ENCODE data around the gene RAVER2. TPM values are rescaled to one million over a fixed set of nuclear protein-coding genes. Genes with fewer than 3 reads are reported as not detected.

RAVER2 gene
- total RNA-seq, 2 experiments from 2014 or later = 0.80 to 1.0 TPM

GRCh38 chr1:64712049-64712448, 32.8 kb upstream of the RAVER2 start:
- Histone ChIP-seq H3K36me3 (ENCODE audit: insufficient read depth, low read length) (no peaks in the 10 kb centered on the region), H3K9me3 (ENCODE audit: control insufficient read depth in 1 of 2, insufficient read depth in 1 of 2, low read length in 2 of 2) (peaks cover 0 to 3% of the 10 kb centered on the region in 2 experiments), H3K4me1 (ENCODE audit: insufficient read depth, low read length) (no peaks in the 10 kb centered on the region), H3K27me3 (ENCODE audit: control insufficient read depth in 1 of 2, insufficient read depth in 2 of 2, low read length in 2 of 2) (peaks cover 0 to 2% of the 10 kb centered on the region in 2 experiments), H3K27ac (ENCODE audit: low read depth in 1 of 2, low read length in 2 of 2) (no peak overlapping the region), H3K4me3 (ENCODE audit: low read length) (no peak overlapping the region)
- no peak for TF ChIP-seq CTCF (IDR thresholded peaks at IDR 0.05)
- Mint-ChIP-seq H3K27me3 (peaks cover 4% of the 10 kb centered on the region), H3K36me3 (ENCODE audit: low read depth) (no peaks in the 10 kb centered on the region), H3K4me3 (no peak overlapping the region), H3K27ac (no peak overlapping the region), H3K9me3 (no peaks in the 10 kb centered on the region), H3K4me1 (ENCODE audit: low read depth) (no peaks in the 10 kb centered on the region)
- ChIA-PET POLR2A (no interaction called here), CTCF (no interaction called here)
- DNase-seq = no peak
- intact Hi-C loops (cut with DNase I, micrococcal nuclease) = no loop called here
- no peak for ATAC-seq (ENCODE audit: poor library complexity)

- H3K27me3 Mint-ChIP-seq = peaks cover 25% of the 10 kb centered on the region
Measured at GRCh38 chr1:64715186-64715585, 29.7 kb upstream of the RAVER2 start.

GRCh38 chr1:64721135-64721534, 23.7 kb upstream of the RAVER2 start:
- Mint-ChIP-seq H3K27me3 (peaks cover 64% of the 10 kb centered on the region), H3K4me3 (no peak overlapping the region), H3K27ac (no peak overlapping the region), H3K9me3 (peaks cover 10% of the 10 kb centered on the region), H3K36me3 (ENCODE audit: low read depth) (no peaks in the 10 kb centered on the region), H3K4me1 (ENCODE audit: low read depth) (no peaks in the 10 kb centered on the region)
- ATAC-seq (ENCODE audit: poor library complexity) (no peak), DNase-seq (no peak)
- Histone ChIP-seq H3K27me3 (ENCODE audit: control insufficient read depth in 1 of 2, insufficient read depth in 2 of 2, low read length in 2 of 2) (peaks cover 0 to 15% of the 10 kb centered on the region in 2 experiments), H3K4me3 (ENCODE audit: low read length) (no peak overlapping the region), H3K9me3 (ENCODE audit: control insufficient read depth in 1 of 2, insufficient read depth in 1 of 2, low read length in 2 of 2) (no peaks in the 10 kb centered on the region), H3K36me3 (ENCODE audit: insufficient read depth, low read length) (no peaks in the 10 kb centered on the region), H3K27ac (ENCODE audit: low read depth in 1 of 2, low read length in 2 of 2) (no peak overlapping the region), H3K4me1 (ENCODE audit: insufficient read depth, low read length) (no peaks in the 10 kb centered on the region)
- ChIA-PET CTCF (no interaction called here), POLR2A (no interaction called here)
- no peak for TF ChIP-seq CTCF (IDR thresholded peaks at IDR 0.05)
- intact Hi-C loops (cut with DNase I, micrococcal nuclease) = no loop called here

More at GRCh38 chr1:64715186-64715585, 29.7 kb upstream of the RAVER2 start:
- CTCF ChIA-PET = no interaction called here
- Histone ChIP-seq H3K36me3 (ENCODE audit: insufficient read depth, low read length) (no peaks in the 10 kb centered on the region), H3K9me3 (ENCODE audit: control insufficient read depth in 1 of 2, insufficient read depth in 1 of 2, low read length in 2 of 2) (peaks cover 0 to 3% of the 10 kb centered on the region in 2 experiments), H3K4me1 (ENCODE audit: insufficient read depth, low read length) (no peaks in the 10 kb centered on the region), H3K27me3 (ENCODE audit: control insufficient read depth in 1 of 2, insufficient read depth in 2 of 2, low read length in 2 of 2) (peaks cover 0 to 2% of the 10 kb centered on the region in 2 experiments), H3K27ac (ENCODE audit: low read depth in 1 of 2, low read length in 2 of 2) (no peak overlapping the region), H3K4me3 (ENCODE audit: low read length) (no peak overlapping the region)
- intact Hi-C loops (cut with DNase I, micrococcal nuclease) = no loop called here
- no peaks in the 10 kb centered on the region for H3K4me1 Mint-ChIP-seq (ENCODE audit: low read depth)
- no peak overlapping the region for H3K4me3 Mint-ChIP-seq
- DNase-seq (no peak), ATAC-seq (ENCODE audit: poor library complexity) (no peak)
- TF ChIP-seq CTCF (IDR thresholded peaks at IDR 0.05) = no peak
- no peak overlapping the region for H3K27ac Mint-ChIP-seq
- peaks cover 10% of the 10 kb centered on the region for H3K9me3 Mint-ChIP-seq
- POLR2A ChIA-PET = no interaction called here
- no peaks in the 10 kb centered on the region for H3K36me3 Mint-ChIP-seq (ENCODE audit: low read depth)

Data from CD4-positive, alpha-beta T cell (primary cell).